ENCODE data around the gene METTL22.

GRCh38 chr16:8669481-8669880 lies 48.0 kb downstream of the METTL22 start:
- TF ChIP-seq REST (IDR thresholded peaks at IDR 0.05; ENCODE audit: borderline replicate concordance) = no peak
- TF ChIP-seq CTCF (IDR thresholded peaks at IDR 0.05; ENCODE audit: poor library complexity, severe bottlenecking) = no peak
- no peak for TF ChIP-seq TAF1 (IDR thresholded peaks at IDR 0.05; ENCODE audit: low read depth)
- TF ChIP-seq RAD21 (conservative IDR thresholded peaks at IDR 0.05) = no peak
- no peak for TF ChIP-seq POLR2AphosphoS5 (IDR thresholded peaks at IDR 0.05)
- TF ChIP-seq SMC3 (conservative IDR thresholded peaks at IDR 0.05; ENCODE audit: poor library complexity) = no peak
- TF ChIP-seq EZH2 (IDR thresholded peaks at IDR 0.05; ENCODE audit: borderline replicate concordance, insufficient read depth, low read length, poor library complexity, severe bottlenecking) = no peak
